Measurements from ENCODE around the gene TRAK2.

The TRAK2 gene

GRCh38 chr2:201353116-201353515 is 98.1 kb downstream of the TRAK2 start:
- DNase-seq (ENCODE audit: extremely low read depth, low read depth), result no peak
- TF ChIP-seq CTCF (IDR thresholded peaks at IDR 0.05; ENCODE audit: low read depth, low read length, missing control alignments), result no peak

GRCh38 chr2:201350879-201351278 is 100.4 kb downstream of the TRAK2 start:
- DNase-seq (ENCODE audit: extremely low read depth, low read depth), result no peak
- no peak for TF ChIP-seq CTCF (IDR thresholded peaks at IDR 0.05; ENCODE audit: low read depth, low read length, missing control alignments)
- no peak overlapping the region for H3K4me3 ChIP-seq (replicated peaks; ENCODE audit: low read depth, low read length)

More at GRCh38 chr2:201353116-201353515, 98.1 kb downstream of the TRAK2 start:
- H3K4me3 ChIP-seq (replicated peaks; ENCODE audit: low read depth, low read length), result no peak overlapping the region

- no peak for DNase-seq (ENCODE audit: extremely low read depth, low read depth)
- TF ChIP-seq CTCF (IDR thresholded peaks at IDR 0.05; ENCODE audit: low read depth, low read length, missing control alignments), result no peak
- no peak overlapping the region for H3K4me3 ChIP-seq (replicated peaks; ENCODE audit: low read depth, low read length)
Observed at GRCh38 chr2:201349601-201350000, 101.7 kb downstream of the TRAK2 start.

GRCh38 chr2:201348758-201349157 is 102.5 kb downstream of the TRAK2 start:
- TF ChIP-seq CTCF (IDR thresholded peaks at IDR 0.05; ENCODE audit: low read depth, low read length, missing control alignments), result no peak

GRCh38 chr2:201347138-201347537 is 104.1 kb downstream of the TRAK2 start:
- no peak for TF ChIP-seq CTCF (IDR thresholded peaks at IDR 0.05; ENCODE audit: low read depth, low read length, missing control alignments)
- no peak overlapping the region for H3K4me3 ChIP-seq (replicated peaks; ENCODE audit: low read depth, low read length)
- no peak for DNase-seq (ENCODE audit: extremely low read depth, low read depth)

More at GRCh38 chr2:201348758-201349157, 102.5 kb downstream of the TRAK2 start:
- no peak overlapping the region for H3K4me3 ChIP-seq (replicated peaks; ENCODE audit: low read depth, low read length)
- DNase-seq (ENCODE audit: extremely low read depth, low read depth), result no peak

GRCh38 chr2:201345625-201346213 is 105.5 kb downstream of the TRAK2 start:
- no peak for TF ChIP-seq CTCF (IDR thresholded peaks at IDR 0.05; ENCODE audit: low read depth, low read length, missing control alignments)
- no peak for DNase-seq (ENCODE audit: extremely low read depth, low read depth)
- no peak overlapping the region for H3K4me3 ChIP-seq (replicated peaks; ENCODE audit: low read depth, low read length)

All from HFF-Myc (cell line).